SK-N-SH (cell line): ENCODE measurements around the gene INO80C. TPM values are rescaled to one million over a fixed set of nuclear protein-coding genes. Genes with fewer than 3 reads are reported as not detected.
A peak's percentile ranks its signal among the peaks of the same experiment; 100 is the strongest.

Experiments
- CTCF ChIA-PET: fragments of 300-600, 350-600 bp; formaldehyde crosslinking; extraction: SDS; loops from one replicate; lab custom pipeline; 2021; lab: Yijun Ruan, JAX
- POLR2A ChIA-PET: fragments of 350-600 bp; sonication (Branson Sonifier 250); formaldehyde crosslinking; extraction: SDS; loops from one replicate; lab custom pipeline; 2020; ENCODE audit warnings: antibody characterized with exemption, inconsistent platforms; lab: Yijun Ruan, JAX
- DNase-seq: peaks from one replicate; pipeline ENCODE4 v3.0.0; 2012
- H2AFZ ChIP-seq: fragments of 200-600 bp; sonication (generic); 2 replicates; pipeline ENCODE4 v1.8.1; 2016; ENCODE audit warnings: antibody characterized with exemption, mild to moderate bottlenecking, low read depth
- H3F3A ChIP-seq: fragments of 200-600 bp; sonication (generic); replicated peaks from 2 replicates; pipeline ENCODE3; 2016; ENCODE audit warnings: antibody characterized with exemption, mild to moderate bottlenecking; ENCODE audit not compliant: insufficient read depth
- H3K27ac ChIP-seq, 2 experiments: fragments of 200-500 bp in 1 of 2; fragments of 200-600 bp in 1 of 2; sonication (Bioruptor generic) in 1 of 2; sonication (generic), shearing (Covaris generic) in 1 of 2; 2 replicates each; pipeline versions ENCODE4 v1.5.1 to v1.6.1; 2014 to 2016; ENCODE audit warnings: low read depth in 2 of 2, inconsistent platforms in 1 of 2, low read length in 1 of 2, mild to moderate bottlenecking in 1 of 2, mixed read lengths in 1 of 2
- H3K27me3 ChIP-seq: fragments of 200-600 bp; sonication (generic), shearing (Covaris generic); 2 replicates; pipeline ENCODE4 v1.6.1; 2016; ENCODE audit warnings: mixed run types; ENCODE audit not compliant: insufficient read depth
- H3K36me3 ChIP-seq, 2 experiments: fragments of 200-500 bp in 1 of 2; fragments of 200-600 bp in 1 of 2; sonication (Bioruptor generic) in 1 of 2; sonication (generic) in 1 of 2; replicated peaks in 1 of 2; 2 replicates each; pipeline versions ENCODE3 to v1.5.1; 2014 to 2016; ENCODE audit warnings: low read length in 1 of 2, mild to moderate bottlenecking in 1 of 2; ENCODE audit not compliant: insufficient read depth in 2 of 2, control insufficient read depth in 1 of 2
- H3K4me1 ChIP-seq, 2 experiments: fragments of 200-500 bp in 1 of 2; fragments of 200-600 bp in 1 of 2; sonication (Bioruptor generic) in 1 of 2; sonication (generic), shearing (Covaris generic) in 1 of 2; 2 replicates each; pipeline versions ENCODE4 v1.5.1 to v1.6.1; 2014 to 2016; ENCODE audit warnings: low read depth in 1 of 2, low read length in 1 of 2, mixed run types in 1 of 2; ENCODE audit not compliant: insufficient read depth in 2 of 2, control insufficient read depth in 1 of 2
- H3K4me2 ChIP-seq: fragments of 200-600 bp; sonication (generic), shearing (Covaris generic); 2 replicates; pipeline ENCODE4 v1.6.1; 2017; ENCODE audit warnings: mixed run types
- H3K4me3 ChIP-seq, 2 experiments: fragments of 200-500 bp in 1 of 2; fragments of 200-600 bp in 1 of 2; sonication (Bioruptor generic) in 1 of 2; sonication (generic), shearing (Covaris generic) in 1 of 2; 2 replicates each; pipeline versions ENCODE4 v1.5.1 to v1.8.1; 2014 to 2016; ENCODE audit warnings: low read depth in 2 of 2, inconsistent platforms in 1 of 2, low read length in 1 of 2, mild to moderate bottlenecking in 1 of 2, mixed read lengths in 1 of 2, moderate library complexity in 1 of 2
- H3K79me2 ChIP-seq: fragments of 200-600 bp; sonication (generic); 2 replicates; pipeline ENCODE4 v1.8.1; 2017; ENCODE audit warnings: mild to moderate bottlenecking; ENCODE audit not compliant: insufficient read depth
- H3K9ac ChIP-seq: fragments of 200-600 bp; sonication (generic); 2 replicates; pipeline ENCODE4 v1.6.1; 2017; ENCODE audit warnings: mixed run types
- H3K9me2 ChIP-seq: fragments of 200-600 bp; sonication (generic); 2 replicates; pipeline ENCODE4 v1.6.1; 2017; ENCODE audit warnings: mixed run types
- H3K9me3 ChIP-seq: fragments of 200-600 bp; sonication (generic); 2 replicates; pipeline ENCODE4 v1.6.1; 2017; ENCODE audit warnings: mixed run types, mild to moderate bottlenecking, moderate library complexity
- H4K20me1 ChIP-seq: fragments of 200-600 bp; sonication (generic); 2 replicates; pipeline ENCODE4 v1.6.1; 2017; ENCODE audit warnings: mild to moderate bottlenecking, mixed run types; ENCODE audit not compliant: insufficient read depth
- ELF1 ChIP-seq: IDR thresholded peaks from 2 replicates; pipeline ENCODE4 v1.4.0; 2012
- EP300 ChIP-seq, 2 experiments: IDR thresholded peaks; 2 replicates each; pipeline versions ENCODE4 v1.4.0 to v1.6.1; 2012; ENCODE audit warnings: borderline replicate concordance in 1 of 2, low read depth in 1 of 2, low read length in 1 of 2
- FOXJ3 ChIP-seq: sonication (generic); formaldehyde crosslinking; IDR thresholded peaks from 2 replicates; pipeline ENCODE4 v1.5.1; 2020; ENCODE audit warnings: mild to moderate bottlenecking, missing genetic modification reagents
- FOXM1 ChIP-seq: IDR thresholded peaks from 2 replicates; pipeline ENCODE4 v1.4.0; 2012; ENCODE audit warnings: low read depth, mild to moderate bottlenecking
- JUND ChIP-seq: IDR thresholded peaks from 2 replicates; pipeline ENCODE4 v1.4.0; 2012
- MEF2A ChIP-seq: IDR thresholded peaks from 2 replicates; pipeline ENCODE4 v1.4.0; 2012; ENCODE audit warnings: low read depth, borderline replicate concordance
- RCOR1 ChIP-seq: fragments of 150-350 bp; IDR thresholded peaks from 2 replicates; pipeline ENCODE4 v1.6.1; 2017; ENCODE audit warnings: antibody characterized with exemption, low read length
- SMC3 ChIP-seq: IDR thresholded peaks from 2 replicates; pipeline ENCODE4 v1.6.1; 2012; ENCODE audit warnings: low read depth, low read length, improper control_type of control experiment
- YY1 ChIP-seq: IDR thresholded peaks from 2 replicates; pipeline ENCODE4 v1.4.0; 2012; ENCODE audit warnings: low read depth, mild to moderate bottlenecking
- WGBS: methylation state at CpG from one replicate; pipeline ENCODE4 v1.1.6; 2017; ENCODE audit warnings: low lambda C conversion rate; 5-methylcytosine and 5-hydroxymethylcytosine counted together
- polyA plus RNA-seq, 3 experiments: library from polyadenylated mRNA; depleted of rRNA; stranded (reverse); fragments of >200 nt; gene quantifications; 2 replicates each; pipeline ENCODE4 v1.2.3, GENCODE V29; 2012
- TF ChIP-seq, protein P1 (sequence below): fragments of 150-350 bp; IDR thresholded peaks from 2 replicates; pipeline ENCODE4 v1.6.1; 2016; ENCODE audit warnings: mild to moderate bottlenecking, low read depth, low read length
- TF ChIP-seq, protein P2 (sequence below): fragments of 200-600 bp; sonication (generic); IDR thresholded peaks from 2 replicates; pipeline ENCODE4 v1.6.1; 2017; ENCODE audit warnings: antibody characterized with exemption, mild to moderate bottlenecking, moderate library complexity
- TF ChIP-seq, protein P3 (sequence below): IDR thresholded peaks from 2 replicates; pipeline ENCODE4 v1.4.0; 2012; ENCODE audit warnings: low read depth, borderline replicate concordance
- TF ChIP-seq, protein P4 (sequence below): IDR thresholded peaks from 2 replicates; pipeline ENCODE4 v1.6.1; 2012; ENCODE audit warnings: mild to moderate bottlenecking, low read depth, low read length, moderate library complexity
- TF ChIP-seq, protein P5 (sequence below): fragments of 150-350 bp; IDR thresholded peaks from 2 replicates; pipeline ENCODE4 v1.6.1; 2017; ENCODE audit warnings: antibody characterized with exemption, low read length, low read depth, borderline replicate concordance
- TF ChIP-seq, protein P6 (sequence below): IDR thresholded peaks from 2 replicates; pipeline ENCODE4; 2012
- TF ChIP-seq, protein P7 (sequence below): IDR thresholded peaks from 2 replicates; pipeline ENCODE4 v1.4.0; 2012; ENCODE audit warnings: low read depth

Gene INO80C
- polyA plus RNA-seq, 1 of the 3 experiments (the other 2 are of a cell fraction), result 17.0 TPM

DNA sequence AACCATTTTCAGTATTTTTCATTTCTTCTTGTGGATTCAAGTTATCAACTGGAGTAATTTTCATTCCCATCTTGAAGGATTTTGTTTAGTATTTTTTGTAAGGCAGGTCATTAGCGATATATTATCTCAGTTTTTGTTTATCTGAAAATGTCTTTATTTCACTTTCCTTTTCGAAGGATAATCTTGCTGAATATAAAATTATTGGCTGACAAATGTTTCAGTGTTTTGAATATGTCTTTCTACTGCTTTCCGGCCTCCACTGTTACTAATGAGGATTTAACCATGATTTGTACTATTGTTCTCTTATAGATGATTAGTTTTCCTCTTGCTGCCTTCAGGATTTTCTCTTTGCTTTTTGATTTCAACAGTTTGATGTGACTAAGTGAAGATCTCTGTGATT, 62.4 kb downstream of the INO80C start:
- Histone ChIP-seq H3K4me2 (no peak overlapping the region), H2AFZ (no peak overlapping the region), H3F3A (peaks cover 9% of the 10 kb centered on the region), H3K9ac (no peak overlapping the region), H4K20me1 (no peaks in the 10 kb centered on the region), H3K9me3 (peaks cover 3% of the 10 kb centered on the region; the same call in 1 of the 2 replicates), H3K4me3 (no peak overlapping the region), H3K27me3 (no peaks in the 10 kb centered on the region), H3K79me2 (no peaks in the 10 kb centered on the region), H3K27ac (peak overlapping the region in 1 of 2 experiments; percentile 64; a peak in 2 of 4 replicates), H3K36me3 (no peaks in the 10 kb centered on the region), H3K4me1 (peaks cover 0 to 5% of the 10 kb centered on the region in 2 experiments; a peak in 2 of 4 replicates), H3K9me2 (no peaks in the 10 kb centered on the region)
- POLR2A ChIA-PET, result no interaction called here
- WGBS, result 60% methylated on average over 3 of the region's 3 CpGs
- CTCF ChIA-PET, result interaction anchor here (0.7 kb wide), 1 partner anchor 28 kb away, joined by 3 read pairs; no protein-coding TSS in a partner anchor
- TF ChIP-seq, protein P1, sequence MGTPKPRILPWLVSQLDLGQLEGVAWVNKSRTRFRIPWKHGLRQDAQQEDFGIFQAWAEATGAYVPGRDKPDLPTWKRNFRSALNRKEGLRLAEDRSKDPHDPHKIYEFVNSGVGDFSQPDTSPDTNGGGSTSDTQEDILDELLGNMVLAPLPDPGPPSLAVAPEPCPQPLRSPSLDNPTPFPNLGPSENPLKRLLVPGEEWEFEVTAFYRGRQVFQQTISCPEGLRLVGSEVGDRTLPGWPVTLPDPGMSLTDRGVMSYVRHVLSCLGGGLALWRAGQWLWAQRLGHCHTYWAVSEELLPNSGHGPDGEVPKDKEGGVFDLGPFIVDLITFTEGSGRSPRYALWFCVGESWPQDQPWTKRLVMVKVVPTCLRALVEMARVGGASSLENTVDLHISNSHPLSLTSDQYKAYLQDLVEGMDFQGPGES, result no peak
- no peak for TF ChIP-seq RCOR1
- TF ChIP-seq, protein P2, sequence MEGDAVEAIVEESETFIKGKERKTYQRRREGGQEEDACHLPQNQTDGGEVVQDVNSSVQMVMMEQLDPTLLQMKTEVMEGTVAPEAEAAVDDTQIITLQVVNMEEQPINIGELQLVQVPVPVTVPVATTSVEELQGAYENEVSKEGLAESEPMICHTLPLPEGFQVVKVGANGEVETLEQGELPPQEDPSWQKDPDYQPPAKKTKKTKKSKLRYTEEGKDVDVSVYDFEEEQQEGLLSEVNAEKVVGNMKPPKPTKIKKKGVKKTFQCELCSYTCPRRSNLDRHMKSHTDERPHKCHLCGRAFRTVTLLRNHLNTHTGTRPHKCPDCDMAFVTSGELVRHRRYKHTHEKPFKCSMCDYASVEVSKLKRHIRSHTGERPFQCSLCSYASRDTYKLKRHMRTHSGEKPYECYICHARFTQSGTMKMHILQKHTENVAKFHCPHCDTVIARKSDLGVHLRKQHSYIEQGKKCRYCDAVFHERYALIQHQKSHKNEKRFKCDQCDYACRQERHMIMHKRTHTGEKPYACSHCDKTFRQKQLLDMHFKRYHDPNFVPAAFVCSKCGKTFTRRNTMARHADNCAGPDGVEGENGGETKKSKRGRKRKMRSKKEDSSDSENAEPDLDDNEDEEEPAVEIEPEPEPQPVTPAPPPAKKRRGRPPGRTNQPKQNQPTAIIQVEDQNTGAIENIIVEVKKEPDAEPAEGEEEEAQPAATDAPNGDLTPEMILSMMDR, result no peak
- TF ChIP-seq FOXM1, result no peak
- TF ChIP-seq, protein P3, sequence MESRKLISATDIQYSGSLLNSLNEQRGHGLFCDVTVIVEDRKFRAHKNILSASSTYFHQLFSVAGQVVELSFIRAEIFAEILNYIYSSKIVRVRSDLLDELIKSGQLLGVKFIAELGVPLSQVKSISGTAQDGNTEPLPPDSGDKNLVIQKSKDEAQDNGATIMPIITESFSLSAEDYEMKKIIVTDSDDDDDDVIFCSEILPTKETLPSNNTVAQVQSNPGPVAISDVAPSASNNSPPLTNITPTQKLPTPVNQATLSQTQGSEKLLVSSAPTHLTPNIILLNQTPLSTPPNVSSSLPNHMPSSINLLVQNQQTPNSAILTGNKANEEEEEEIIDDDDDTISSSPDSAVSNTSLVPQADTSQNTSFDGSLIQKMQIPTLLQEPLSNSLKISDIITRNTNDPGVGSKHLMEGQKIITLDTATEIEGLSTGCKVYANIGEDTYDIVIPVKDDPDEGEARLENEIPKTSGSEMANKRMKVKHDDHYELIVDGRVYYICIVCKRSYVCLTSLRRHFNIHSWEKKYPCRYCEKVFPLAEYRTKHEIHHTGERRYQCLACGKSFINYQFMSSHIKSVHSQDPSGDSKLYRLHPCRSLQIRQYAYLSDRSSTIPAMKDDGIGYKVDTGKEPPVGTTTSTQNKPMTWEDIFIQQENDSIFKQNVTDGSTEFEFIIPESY, result no peak
- TF ChIP-seq ELF1, result no peak
- TF ChIP-seq, protein P4, sequence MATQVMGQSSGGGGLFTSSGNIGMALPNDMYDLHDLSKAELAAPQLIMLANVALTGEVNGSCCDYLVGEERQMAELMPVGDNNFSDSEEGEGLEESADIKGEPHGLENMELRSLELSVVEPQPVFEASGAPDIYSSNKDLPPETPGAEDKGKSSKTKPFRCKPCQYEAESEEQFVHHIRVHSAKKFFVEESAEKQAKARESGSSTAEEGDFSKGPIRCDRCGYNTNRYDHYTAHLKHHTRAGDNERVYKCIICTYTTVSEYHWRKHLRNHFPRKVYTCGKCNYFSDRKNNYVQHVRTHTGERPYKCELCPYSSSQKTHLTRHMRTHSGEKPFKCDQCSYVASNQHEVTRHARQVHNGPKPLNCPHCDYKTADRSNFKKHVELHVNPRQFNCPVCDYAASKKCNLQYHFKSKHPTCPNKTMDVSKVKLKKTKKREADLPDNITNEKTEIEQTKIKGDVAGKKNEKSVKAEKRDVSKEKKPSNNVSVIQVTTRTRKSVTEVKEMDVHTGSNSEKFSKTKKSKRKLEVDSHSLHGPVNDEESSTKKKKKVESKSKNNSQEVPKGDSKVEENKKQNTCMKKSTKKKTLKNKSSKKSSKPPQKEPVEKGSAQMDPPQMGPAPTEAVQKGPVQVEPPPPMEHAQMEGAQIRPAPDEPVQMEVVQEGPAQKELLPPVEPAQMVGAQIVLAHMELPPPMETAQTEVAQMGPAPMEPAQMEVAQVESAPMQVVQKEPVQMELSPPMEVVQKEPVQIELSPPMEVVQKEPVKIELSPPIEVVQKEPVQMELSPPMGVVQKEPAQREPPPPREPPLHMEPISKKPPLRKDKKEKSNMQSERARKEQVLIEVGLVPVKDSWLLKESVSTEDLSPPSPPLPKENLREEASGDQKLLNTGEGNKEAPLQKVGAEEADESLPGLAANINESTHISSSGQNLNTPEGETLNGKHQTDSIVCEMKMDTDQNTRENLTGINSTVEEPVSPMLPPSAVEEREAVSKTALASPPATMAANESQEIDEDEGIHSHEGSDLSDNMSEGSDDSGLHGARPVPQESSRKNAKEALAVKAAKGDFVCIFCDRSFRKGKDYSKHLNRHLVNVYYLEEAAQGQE, result no peak
- TF ChIP-seq MEF2A, result no peak
- TF ChIP-seq, protein P5, sequence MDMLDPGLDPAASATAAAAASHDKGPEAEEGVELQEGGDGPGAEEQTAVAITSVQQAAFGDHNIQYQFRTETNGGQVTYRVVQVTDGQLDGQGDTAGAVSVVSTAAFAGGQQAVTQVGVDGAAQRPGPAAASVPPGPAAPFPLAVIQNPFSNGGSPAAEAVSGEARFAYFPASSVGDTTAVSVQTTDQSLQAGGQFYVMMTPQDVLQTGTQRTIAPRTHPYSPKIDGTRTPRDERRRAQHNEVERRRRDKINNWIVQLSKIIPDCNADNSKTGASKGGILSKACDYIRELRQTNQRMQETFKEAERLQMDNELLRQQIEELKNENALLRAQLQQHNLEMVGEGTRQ, result no peak
- TF ChIP-seq, protein P6, sequence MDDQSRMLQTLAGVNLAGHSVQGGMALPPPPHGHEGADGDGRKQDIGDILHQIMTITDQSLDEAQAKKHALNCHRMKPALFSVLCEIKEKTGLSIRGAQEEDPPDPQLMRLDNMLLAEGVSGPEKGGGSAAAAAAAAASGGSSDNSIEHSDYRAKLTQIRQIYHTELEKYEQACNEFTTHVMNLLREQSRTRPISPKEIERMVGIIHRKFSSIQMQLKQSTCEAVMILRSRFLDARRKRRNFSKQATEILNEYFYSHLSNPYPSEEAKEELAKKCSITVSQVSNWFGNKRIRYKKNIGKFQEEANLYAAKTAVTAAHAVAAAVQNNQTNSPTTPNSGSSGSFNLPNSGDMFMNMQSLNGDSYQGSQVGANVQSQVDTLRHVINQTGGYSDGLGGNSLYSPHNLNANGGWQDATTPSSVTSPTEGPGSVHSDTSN, result no peak
- TF ChIP-seq FOXJ3, result no peak
- no peak for TF ChIP-seq YY1
- no peak for TF ChIP-seq JUND
- TF ChIP-seq EP300 (IDR thresholded peaks at IDR 0.05; ENCODE audit: borderline replicate concordance in 1 of 2, low read depth in 1 of 2, low read length in 1 of 2), result no peak
- TF ChIP-seq, protein P7, sequence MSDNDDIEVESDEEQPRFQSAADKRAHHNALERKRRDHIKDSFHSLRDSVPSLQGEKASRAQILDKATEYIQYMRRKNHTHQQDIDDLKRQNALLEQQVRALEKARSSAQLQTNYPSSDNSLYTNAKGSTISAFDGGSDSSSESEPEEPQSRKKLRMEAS, result no peak
- no peak for TF ChIP-seq SMC3
- DNase-seq, result no peak
